ENCODE results near the gene CAMKMT. TPM values are rescaled to one million over a fixed set of nuclear protein-coding genes. Genes with fewer than 3 reads are reported as not detected.
A peak's percentile ranks its signal among the peaks of the same experiment; 100 is the strongest.

CAMKMT gene
- total and polyA plus RNA-seq, 8 donors: 1.4 to 27.4 (median 6.2) TPM

DNA sequence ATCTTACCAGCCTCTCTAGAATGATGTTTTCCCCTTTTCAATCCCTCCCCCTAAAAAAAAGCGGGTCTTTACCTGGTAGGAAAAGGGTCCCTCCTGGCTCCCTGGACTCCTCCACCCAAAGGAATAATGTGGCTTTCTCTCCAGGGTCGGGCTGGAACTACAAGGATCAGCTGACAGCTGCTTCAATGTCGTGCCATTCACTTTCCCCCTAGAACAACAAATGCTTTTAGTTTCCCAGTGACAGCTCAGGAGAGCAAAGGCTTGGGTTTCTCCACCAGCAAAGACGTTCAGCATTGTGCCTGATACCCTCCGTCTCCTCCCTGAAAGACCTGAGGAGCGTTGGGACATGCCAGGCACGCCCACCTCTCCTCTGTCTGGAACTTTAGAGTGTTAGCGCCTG is 405.9 kb downstream of the CAMKMT start:
- no peak overlapping the region for H3K27ac ChIP-seq
- H3K4me3 ChIP-seq: no peak overlapping the region
- WGBS, 5 donors: 86 to 95% (median 93%) methylated on average over 8 of the region's 8 CpGs
- no peak for DNase-seq
- H3K27me3 ChIP-seq: peaks cover 0 to 13% (median 3%) of the 10 kb centered on the region in 3 donors
- TF ChIP-seq EP300 (IDR thresholded peaks at IDR 0.05) (no peak), POLR2A (IDR thresholded peaks at IDR 0.05) (no peak), POLR2AphosphoS5 (IDR thresholded peaks at IDR 0.05) (no peak)
- TF ChIP-seq, protein P1, sequence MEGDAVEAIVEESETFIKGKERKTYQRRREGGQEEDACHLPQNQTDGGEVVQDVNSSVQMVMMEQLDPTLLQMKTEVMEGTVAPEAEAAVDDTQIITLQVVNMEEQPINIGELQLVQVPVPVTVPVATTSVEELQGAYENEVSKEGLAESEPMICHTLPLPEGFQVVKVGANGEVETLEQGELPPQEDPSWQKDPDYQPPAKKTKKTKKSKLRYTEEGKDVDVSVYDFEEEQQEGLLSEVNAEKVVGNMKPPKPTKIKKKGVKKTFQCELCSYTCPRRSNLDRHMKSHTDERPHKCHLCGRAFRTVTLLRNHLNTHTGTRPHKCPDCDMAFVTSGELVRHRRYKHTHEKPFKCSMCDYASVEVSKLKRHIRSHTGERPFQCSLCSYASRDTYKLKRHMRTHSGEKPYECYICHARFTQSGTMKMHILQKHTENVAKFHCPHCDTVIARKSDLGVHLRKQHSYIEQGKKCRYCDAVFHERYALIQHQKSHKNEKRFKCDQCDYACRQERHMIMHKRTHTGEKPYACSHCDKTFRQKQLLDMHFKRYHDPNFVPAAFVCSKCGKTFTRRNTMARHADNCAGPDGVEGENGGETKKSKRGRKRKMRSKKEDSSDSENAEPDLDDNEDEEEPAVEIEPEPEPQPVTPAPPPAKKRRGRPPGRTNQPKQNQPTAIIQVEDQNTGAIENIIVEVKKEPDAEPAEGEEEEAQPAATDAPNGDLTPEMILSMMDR (IDR thresholded peaks at IDR 0.05): no peak
- H3K4me1 ChIP-seq: no peaks in the 10 kb centered on the region
- H3K36me3 ChIP-seq: no peaks in the 10 kb centered on the region
- intact Hi-C loops (cut with DNase I; ENCODE audit: low total_unique reads): no loop called here
- no peaks in the 10 kb centered on the region for H3K9me3 ChIP-seq

DNA sequence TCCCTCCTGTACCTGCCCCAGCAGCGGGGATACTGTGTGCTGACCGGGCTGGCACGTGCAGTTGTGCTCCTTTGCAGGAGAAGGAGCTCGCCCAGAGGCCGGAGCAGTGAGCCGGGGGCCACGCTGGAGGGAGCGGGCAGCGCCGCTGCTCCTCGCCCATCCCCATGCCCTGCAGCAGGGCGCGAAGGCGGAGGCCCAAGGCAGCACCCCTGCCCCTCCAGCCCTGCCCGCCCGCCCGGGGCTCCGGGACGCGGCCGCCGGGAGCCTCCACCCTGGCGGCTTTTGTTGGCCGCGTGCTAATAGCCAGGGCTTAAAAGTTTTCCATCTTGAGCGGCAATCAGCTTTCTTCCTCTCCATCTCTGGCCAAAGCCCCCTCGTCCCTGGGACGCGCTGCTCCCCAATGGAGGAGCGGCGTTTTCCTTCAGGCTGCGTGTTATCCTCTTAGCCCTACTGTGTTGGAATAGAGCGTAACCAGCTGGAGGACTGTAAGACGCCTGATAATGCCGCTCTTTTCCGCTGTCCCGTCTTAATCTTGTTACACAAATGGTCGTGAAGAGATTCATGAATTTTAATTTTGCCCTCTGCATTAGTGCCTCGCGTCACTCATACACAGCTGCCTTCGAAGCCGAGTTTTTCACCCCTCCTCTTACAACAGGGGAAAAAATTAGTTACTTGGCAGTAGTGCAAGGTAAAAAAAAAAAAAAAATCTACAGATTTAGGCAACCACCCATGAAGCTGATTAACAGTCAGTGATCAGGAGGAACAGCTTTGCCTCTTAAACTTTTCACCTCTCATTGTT is 406.9 kb downstream of the CAMKMT start:
- intact Hi-C loops (cut with DNase I; ENCODE audit: low total_unique reads): no loop called here
- no peak overlapping the region for H3K27ac ChIP-seq
- H3K4me1 ChIP-seq: no peaks in the 10 kb centered on the region
- no peaks in the 10 kb centered on the region for H3K9me3 ChIP-seq
- peak in 1 of 2 donors; percentile 14 for DNase-seq
- no peak for TF ChIP-seq EP300 (IDR thresholded peaks at IDR 0.05)
- TF ChIP-seq POLR2A (IDR thresholded peaks at IDR 0.05): no peak
- TF ChIP-seq POLR2AphosphoS5 (IDR thresholded peaks at IDR 0.05): no peak
- TF ChIP-seq, protein P1 (IDR thresholded peaks at IDR 0.05): no peak
- peaks cover 0 to 13% (median 3%) of the 10 kb centered on the region in 3 donors for H3K27me3 ChIP-seq
- 47 to 67% (median 64%) methylated on average over 34 to 42 of the region's 42 CpGs for WGBS, 5 donors
- no peak overlapping the region for H3K4me3 ChIP-seq
- no peaks in the 10 kb centered on the region for H3K36me3 ChIP-seq

DNA sequence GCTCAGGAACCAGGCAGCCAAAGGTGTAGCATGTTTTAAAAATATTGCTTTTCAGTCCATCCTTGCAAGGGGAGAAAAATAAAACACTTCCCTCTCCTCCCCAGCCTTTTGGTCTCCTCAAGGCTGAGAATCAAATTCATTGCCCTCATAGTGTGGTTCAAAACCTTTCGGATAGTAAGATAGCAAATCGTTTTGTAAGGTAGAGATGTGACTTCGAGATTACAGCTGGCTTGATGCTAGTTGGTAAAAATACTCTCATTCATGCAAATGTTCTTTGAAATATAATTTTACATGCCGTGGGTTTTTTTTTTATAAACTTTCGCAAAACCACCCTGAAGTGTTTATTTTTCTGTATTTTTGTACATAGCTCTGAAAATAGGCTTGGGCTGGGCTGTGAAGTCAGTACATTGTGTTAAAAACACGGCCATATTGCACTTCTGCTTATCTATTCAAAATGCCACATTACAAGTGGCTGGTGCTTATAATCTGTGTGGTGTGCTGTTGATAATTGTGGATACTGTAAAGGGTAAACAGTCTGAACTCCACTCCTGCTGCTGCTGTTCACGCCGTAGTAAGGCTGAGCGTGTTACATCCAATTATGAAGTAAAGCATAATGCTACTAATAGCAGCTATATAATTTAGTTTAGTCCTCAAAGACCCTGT is 407.7 kb downstream of the CAMKMT start:
- WGBS, 5 donors: 65 to 83% (median 75%) methylated on average over 9 of the region's 9 CpGs
- Histone ChIP-seq H3K9me3 (no peaks in the 10 kb centered on the region), H3K36me3 (no peaks in the 10 kb centered on the region)

More for the DNA sequence above, 407.7 kb downstream of the CAMKMT start:
- intact Hi-C loops (cut with DNase I; ENCODE audit: low total_unique reads): no loop called here
- DNase-seq: peak in 1 of 2 donors; percentile 6
- peaks cover 0 to 13% (median 3%) of the 10 kb centered on the region in 3 donors for H3K27me3 ChIP-seq
- H3K4me3 ChIP-seq: no peak overlapping the region
- no peak for TF ChIP-seq POLR2AphosphoS5 (IDR thresholded peaks at IDR 0.05)
- TF ChIP-seq, protein P1 (IDR thresholded peaks at IDR 0.05): no peak
- no peak for TF ChIP-seq POLR2A (IDR thresholded peaks at IDR 0.05)
- TF ChIP-seq EP300 (IDR thresholded peaks at IDR 0.05): no peak
- H3K27ac ChIP-seq: no peak overlapping the region
- H3K4me1 ChIP-seq: no peaks in the 10 kb centered on the region
